GM11168 (cell line): ENCODE results near the gene POLR3K.
"Not testable (repeated sequence)": the region's sequence is repeated elsewhere in the genome, so short reads cannot be mapped to it uniquely, and the experiment has no call there.

Experiments used
- in situ Hi-C: fragments of 300-500 bp; cut with MboI; formaldehyde crosslinking; loops from one replicate; pipeline ENCODE4 v1.12.0; 2022; ENCODE audit warnings: low sequenced_read_pairs; ENCODE audit not compliant: unreplicated experiment

Gene POLR3K

GRCh38 chr16:50769-51591 is 2.4 kb downstream of the POLR3K start:
- in situ Hi-C loops: no loop called here

GRCh38 chr16:47234-47633 is 6.2 kb downstream of the POLR3K start:
- in situ Hi-C loops: no loop called here

GRCh38 chr16:46510-46909 is 6.9 kb downstream of the POLR3K start:
- in situ Hi-C loops: not testable (repeated sequence)

- in situ Hi-C loops: no loop called here
Observed at GRCh38 chr16:45454-45853, 8.0 kb downstream of the POLR3K start.

- in situ Hi-C loops: no loop called here
Observed at GRCh38 chr16:44655-45054, 8.8 kb downstream of the POLR3K start.

GRCh38 chr16:43294-43693 is 10.1 kb downstream of the POLR3K start:
- in situ Hi-C loops: no loop called here

GRCh38 chr16:42691-43090 is 10.7 kb downstream of the POLR3K start:
- in situ Hi-C loops: no loop called here

GRCh38 chr16:42069-42457 is 11.3 kb downstream of the POLR3K start:
- in situ Hi-C loops: no loop called here

GRCh38 chr16:41439-42068 is 11.9 kb downstream of the POLR3K start:
- in situ Hi-C loops: no loop called here

- in situ Hi-C loops: no loop called here
Observed at GRCh38 chr16:38941-39892, 14.2 kb downstream of the POLR3K start.

GRCh38 chr16:38206-38605 is 15.2 kb downstream of the POLR3K start:
- in situ Hi-C loops: not testable (repeated sequence)

GRCh38 chr16:37511-37910 is 15.9 kb downstream of the POLR3K start:
- in situ Hi-C loops: no loop called here

- in situ Hi-C loops: no loop called here
Observed at GRCh38 chr16:36336-36984, 16.9 kb downstream of the POLR3K start.

- in situ Hi-C loops: no loop called here
Observed at GRCh38 chr16:35678-36305, 17.6 kb downstream of the POLR3K start.

- in situ Hi-C loops: no loop called here
Observed at GRCh38 chr16:35011-35677, 18.3 kb downstream of the POLR3K start.

GRCh38 chr16:34648-34987 is 18.8 kb downstream of the POLR3K start:
- in situ Hi-C loops: no loop called here

- in situ Hi-C loops: no loop called here
Observed at GRCh38 chr16:33877-34647, 19.3 kb downstream of the POLR3K start.

GRCh38 chr16:33154-33876 is 20.1 kb downstream of the POLR3K start:
- in situ Hi-C loops: not testable (repeated sequence)
